GM12878 (cell line): ENCODE measurements around the gene TSEN34. TPM values are rescaled to one million over a fixed set of nuclear protein-coding genes. Genes with fewer than 3 reads are reported as not detected.

Experiments used
- ATAC-seq: fragments of 200-7000 bp; cut with Tn5 transposase; 3 replicates; pipeline ENCODE4 v1.9.1; 2020; ENCODE audit warnings: mild to moderate bottlenecking, moderate library complexity
- BruUV-seq: library from RNA; stranded (reverse); fragments of 400-500 nt; replicated peaks from 2 replicates; lab custom pipeline; 2021; lab: Mats Ljungman, UMichigan
- CTCF ChIA-PET: fragments of 300-600 bp; sonication (Branson Sonifier 250); formaldehyde crosslinking; extraction: SDS; loops from one replicate; lab custom pipeline; 2021; ENCODE audit warnings: inconsistent platforms; lab: Yijun Ruan, JAX
- POLR2A ChIA-PET: fragments of 350-600 bp; formaldehyde crosslinking; extraction: SDS; loops from one replicate; lab custom pipeline; 2021; ENCODE audit warnings: inconsistent platforms; lab: Charles Lee
- RAD21 ChIA-PET: fragments of 300-600 bp; sonication (Branson Sonifier 250); formaldehyde crosslinking; loops from one replicate; lab custom pipeline; 2023; ENCODE audit warnings: antibody characterized with exemption; ENCODE audit not compliant: unreplicated experiment; lab: Charles Lee
- SMC1A ChIA-PET: fragments of 300-600 bp; sonication (Branson Sonifier 250); formaldehyde crosslinking; loops from one replicate; lab custom pipeline; 2023; ENCODE audit not compliant: unreplicated experiment, uncharacterized antibody; lab: Charles Lee
- DNase-seq: peaks from one replicate; pipeline ENCODE4 v3.0.0-alpha.2; 2011; ENCODE audit warnings: low read depth, low spot score
- FAIRE-seq: peaks from 3 replicates; lab custom pipeline; 2011; peaks lifted over from hg19 to GRCh38; lab: Jason Lieb, UNC
- H2AFZ ChIP-seq: 2 replicates; pipeline ENCODE4 v1.6.0; 2011; ENCODE audit warnings: low read depth, low read length, control low read depth; ENCODE audit not compliant: control insufficient read depth
- H3K27ac ChIP-seq: 2 replicates; pipeline ENCODE4 v1.5.1; 2011; ENCODE audit warnings: control low read depth; ENCODE audit not compliant: control insufficient read depth, insufficient read depth
- H3K27me3 ChIP-seq, 2 experiments: replicated peaks in 1 of 2; 2 replicates each; pipeline versions ENCODE4 v1.6.0 to v1.6.1; 2011; ENCODE audit warnings: low read length in 1 of 2; ENCODE audit not compliant: control insufficient read depth in 2 of 2, insufficient read depth in 2 of 2
- H3K36me3 ChIP-seq, 2 experiments: 2 replicates each; pipeline ENCODE4 v1.5.1; 2011; ENCODE audit warnings: low read length in 1 of 2; ENCODE audit not compliant: control insufficient read depth in 2 of 2, insufficient read depth in 2 of 2
- H3K4me1 ChIP-seq: 2 replicates; pipeline ENCODE4 v1.6.1; 2011; ENCODE audit warnings: mild to moderate bottlenecking, low read length, moderate library complexity, mixed read lengths; ENCODE audit not compliant: control insufficient read depth, insufficient read depth
- H3K4me2 ChIP-seq: 2 replicates; pipeline ENCODE4 v1.6.0; 2011; ENCODE audit warnings: control low read depth; ENCODE audit not compliant: control insufficient read depth, insufficient read depth
- H3K4me3 ChIP-seq: fragments of 200-600 bp; sonication (generic); 2 replicates; pipeline ENCODE4 v1.5.1; 2016
- H3K79me2 ChIP-seq: 2 replicates; pipeline ENCODE4 v1.6.0; 2011; ENCODE audit warnings: low read length; ENCODE audit not compliant: control insufficient read depth, insufficient read depth
- H3K9ac ChIP-seq: 2 replicates; pipeline ENCODE4 v1.8.0; 2011; ENCODE audit warnings: low read length, control low read depth, mixed read lengths; ENCODE audit not compliant: control insufficient read depth, insufficient read depth
- H3K9me3 ChIP-seq: replicated peaks from 3 replicates; pipeline ENCODE4 v1.5.1; 2011; ENCODE audit warnings: mild to moderate bottlenecking, low read length; ENCODE audit not compliant: control insufficient read depth, insufficient read depth
- H4K20me1 ChIP-seq: 2 replicates; pipeline ENCODE4 v1.6.0; 2011; ENCODE audit not compliant: control insufficient read depth, insufficient read depth
- BACH1 ChIP-seq: fragments of 450-650 bp; IDR thresholded peaks from 2 replicates; pipeline ENCODE4 v1.6.1; 2017; ENCODE audit warnings: mild to moderate bottlenecking, borderline replicate concordance
- CREB1 ChIP-seq: IDR thresholded peaks from 2 replicates; pipeline ENCODE4 v1.6.1; 2012; ENCODE audit warnings: low read depth, mild to moderate bottlenecking, inconsistent platforms
- EZH2 ChIP-seq: IDR thresholded peaks from 2 replicates; pipeline ENCODE4 v1.6.1; 2012; ENCODE audit warnings: low read depth, mild to moderate bottlenecking, control low read depth, inconsistent platforms, low read length, borderline replicate concordance; ENCODE audit not compliant: control insufficient read depth
- IKZF2 ChIP-seq, 2 experiments: fragments of 450-650 bp; IDR thresholded peaks; 2 replicates each; pipeline ENCODE4 v1.6.1; 2017; ENCODE audit warnings: mild to moderate bottlenecking in 2 of 2, moderate library complexity in 2 of 2
- SIX5 ChIP-seq: IDR thresholded peaks from 2 replicates; pipeline ENCODE4 v1.6.1; 2011; ENCODE audit warnings: mild to moderate bottlenecking, low read depth, low read length, moderate library complexity; ENCODE audit not compliant: severe bottlenecking
- SKIL ChIP-seq: fragments of 450-650 bp; IDR thresholded peaks from 2 replicates; pipeline ENCODE4 v1.6.1; 2017; ENCODE audit warnings: mild to moderate bottlenecking, low read depth, inconsistent platforms; ENCODE audit not compliant: poor library complexity, severe bottlenecking
- WGBS: methylation state at CpG from one replicate; pipeline ENCODE4 v1.1.6; 2016; ENCODE audit warnings: low lambda C conversion rate; ENCODE audit not compliant: insufficient replicate concordance, insufficient coverage; ENCODE audit errors: missing lambda C conversion rate; 5-methylcytosine and 5-hydroxymethylcytosine counted together
- in situ Hi-C: fragments of 300-500 bp; cut with MboI; formaldehyde crosslinking; loops from 9 replicates; pipeline ENCODE4 v1.14.3; 2018; ENCODE audit warnings: mixed read lengths
- intact Hi-C: fragments of 100-400 bp; cut with micrococcal nuclease; formaldehyde crosslinking; loops from one replicate; pipeline ENCODE4 v1.14.2; 2022; ENCODE audit not compliant: unreplicated experiment
- polyA plus RNA-seq, 11 experiments: library from polyadenylated mRNA; depleted of rRNA in 4 of 11; unstranded in 6 of 11; stranded (reverse) in 5 of 11; fragments of >200 nt; fragmentation: Nextera tagmentation in 4 of 11; fragmentation: Illumina TruSeq in 1 of 11; extraction: Ambion mirVana in 4 of 11; extraction: Trizol in 1 of 11; gene quantifications; 1 replicate in 1 of 11; 2 replicates in 10 of 11; pipeline versions ENCODE4 v1.2.1 to v1.2.3, GENCODE V29; 2011 to 2016; ENCODE audit warnings: inconsistent platforms in 2 of 11, missing spikeins in 2 of 11, low read depth in 1 of 11
- total RNA-seq, 4 experiments: library from RNA; depleted of rRNA in 3 of 4; stranded (reverse); fragments of >200 nt in 3 of 4; fragmentation: Illumina TruSeq in 1 of 4; extraction: Trizol in 1 of 4; gene quantifications; 2 replicates each; pipeline versions ENCODE4 v1.2.1 to v1.2.3, GENCODE V29; 2013 to 2021
- TF ChIP-seq, protein P1 (sequence below): fragments of 150-350 bp; IDR thresholded peaks from 2 replicates; pipeline ENCODE4 v1.6.1; 2016; ENCODE audit warnings: low read depth, low read length
- TF ChIP-seq, protein P2 (sequence below): IDR thresholded peaks from 2 replicates; pipeline ENCODE4 v1.6.1; 2011; ENCODE audit warnings: low read depth, low read length, improper control_type of control experiment, borderline replicate concordance

Gene TSEN34
- total and polyA plus RNA-seq, 10 of the 15 experiments (the other 5 are each of a cell fraction or from before 2014, with no cell fraction given), result 1.0 to 35.9 (median 16.8) TPM

GRCh38 chr19:54229146-54229545 is 38.0 kb downstream of the TSEN34 start:
- RAD21 ChIA-PET, result interaction anchor here (0.6 to 0.7 kb wide), 2 partner anchors 28 to 53 kb away, joined by 4 read pairs; no protein-coding TSS in a partner anchor
- CTCF ChIA-PET, result interaction anchor here (0.9 to 2.5 kb wide), 3 partner anchors 37 to 122 kb away, joined by 3 to 8 read pairs (median 5); partner anchors contain the start of gene MBOAT7
- TF ChIP-seq SIX5 (no peak), CREB1 (no peak), BACH1 (no peak), SKIL (no peak), EZH2 (no peak), IKZF2 (IDR thresholded peaks at IDR 0.05) (no peak)
- TF ChIP-seq, protein P1, sequence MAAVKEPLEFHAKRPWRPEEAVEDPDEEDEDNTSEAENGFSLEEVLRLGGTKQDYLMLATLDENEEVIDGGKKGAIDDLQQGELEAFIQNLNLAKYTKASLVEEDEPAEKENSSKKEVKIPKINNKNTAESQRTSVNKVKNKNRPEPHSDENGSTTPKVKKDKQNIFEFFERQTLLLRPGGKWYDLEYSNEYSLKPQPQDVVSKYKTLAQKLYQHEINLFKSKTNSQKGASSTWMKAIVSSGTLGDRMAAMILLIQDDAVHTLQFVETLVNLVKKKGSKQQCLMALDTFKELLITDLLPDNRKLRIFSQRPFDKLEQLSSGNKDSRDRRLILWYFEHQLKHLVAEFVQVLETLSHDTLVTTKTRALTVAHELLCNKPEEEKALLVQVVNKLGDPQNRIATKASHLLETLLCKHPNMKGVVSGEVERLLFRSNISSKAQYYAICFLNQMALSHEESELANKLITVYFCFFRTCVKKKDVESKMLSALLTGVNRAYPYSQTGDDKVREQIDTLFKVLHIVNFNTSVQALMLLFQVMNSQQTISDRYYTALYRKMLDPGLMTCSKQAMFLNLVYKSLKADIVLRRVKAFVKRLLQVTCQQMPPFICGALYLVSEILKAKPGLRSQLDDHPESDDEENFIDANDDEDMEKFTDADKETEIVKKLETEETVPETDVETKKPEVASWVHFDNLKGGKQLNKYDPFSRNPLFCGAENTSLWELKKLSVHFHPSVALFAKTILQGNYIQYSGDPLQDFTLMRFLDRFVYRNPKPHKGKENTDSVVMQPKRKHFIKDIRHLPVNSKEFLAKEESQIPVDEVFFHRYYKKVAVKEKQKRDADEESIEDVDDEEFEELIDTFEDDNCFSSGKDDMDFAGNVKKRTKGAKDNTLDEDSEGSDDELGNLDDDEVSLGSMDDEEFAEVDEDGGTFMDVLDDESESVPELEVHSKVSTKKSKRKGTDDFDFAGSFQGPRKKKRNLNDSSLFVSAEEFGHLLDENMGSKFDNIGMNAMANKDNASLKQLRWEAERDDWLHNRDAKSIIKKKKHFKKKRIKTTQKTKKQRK, result no peak
- TF ChIP-seq, protein P2, sequence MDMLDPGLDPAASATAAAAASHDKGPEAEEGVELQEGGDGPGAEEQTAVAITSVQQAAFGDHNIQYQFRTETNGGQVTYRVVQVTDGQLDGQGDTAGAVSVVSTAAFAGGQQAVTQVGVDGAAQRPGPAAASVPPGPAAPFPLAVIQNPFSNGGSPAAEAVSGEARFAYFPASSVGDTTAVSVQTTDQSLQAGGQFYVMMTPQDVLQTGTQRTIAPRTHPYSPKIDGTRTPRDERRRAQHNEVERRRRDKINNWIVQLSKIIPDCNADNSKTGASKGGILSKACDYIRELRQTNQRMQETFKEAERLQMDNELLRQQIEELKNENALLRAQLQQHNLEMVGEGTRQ, result no peak
- TF ChIP-seq, all 136 proteins: peak for 0
- in situ Hi-C loops, result no loop called here
- Histone ChIP-seq H3K27me3 (no peaks in the 10 kb centered on the region), H4K20me1 (0 out of 2 replicates have a peak, but pooled peaks cover 1% of the 10 kb centered on the region), H3K4me3 (no peak overlapping the region), H3K4me1 (no peaks in the 10 kb centered on the region), H3K27ac (no peak overlapping the region), H2AFZ (no peak overlapping the region), H3K4me2 (no peak overlapping the region), H3K9me3 (no peaks in the 10 kb centered on the region), H3K36me3 (no peaks in the 10 kb centered on the region), H3K79me2 (no peaks in the 10 kb centered on the region), H3K9ac (no peak overlapping the region)
- ChIA-PET SMC1A (no interaction called here), POLR2A (interaction anchor here (0.6 to 2.2 kb wide), 2 partner anchors 26 to 40 kb away, joined by 5 to 7 read pairs; partner anchors contain the start of gene MBOAT7)
- intact Hi-C loops, result no loop called here
- DNase-seq (no peak), ATAC-seq (no peak), FAIRE-seq (no peak)
- 48% methylated on average over 8 of the region's 8 CpGs for WGBS
- BruUV-seq, result no TSS peak
